Stimulated activated CD4-positive, alpha-beta T cell treated with anti-CD3 and anti-CD28 coated beads, Interleukin-15, amount 100 ng/mL, for 24 hours (primary cell): ENCODE results near the gene SLC48A1.

Source experiments
- DNase-seq: peaks from one replicate; pipeline ENCODE4 v3.0.0-alpha.2; 2020

Gene SLC48A1

DNA sequence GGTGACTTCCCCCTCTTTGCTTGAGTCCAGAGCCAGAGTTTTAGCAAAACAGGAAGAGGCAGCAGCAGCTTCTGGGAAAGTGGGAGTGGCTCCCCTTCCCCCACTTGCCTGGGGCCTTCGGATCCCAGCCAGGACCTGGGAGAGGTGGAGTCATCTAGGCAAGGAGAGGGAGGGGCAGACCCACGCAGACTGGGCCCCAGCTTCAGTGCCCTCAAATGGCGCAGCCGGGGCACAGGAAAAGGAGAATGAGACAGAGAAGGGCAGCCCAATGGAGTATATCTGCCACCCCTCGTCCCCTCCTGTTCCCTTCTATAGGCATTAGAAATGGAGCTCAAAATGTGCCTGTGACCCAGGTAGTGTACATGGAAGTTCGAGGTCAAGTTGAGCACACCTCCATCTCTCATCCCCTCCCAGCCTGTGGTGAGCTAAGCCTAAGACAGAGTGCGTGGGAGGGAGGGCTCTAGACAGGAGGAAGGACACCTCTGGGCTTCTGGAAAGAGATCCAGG is 56.0 kb downstream of the SLC48A1 start:
- no peak for DNase-seq

DNA sequence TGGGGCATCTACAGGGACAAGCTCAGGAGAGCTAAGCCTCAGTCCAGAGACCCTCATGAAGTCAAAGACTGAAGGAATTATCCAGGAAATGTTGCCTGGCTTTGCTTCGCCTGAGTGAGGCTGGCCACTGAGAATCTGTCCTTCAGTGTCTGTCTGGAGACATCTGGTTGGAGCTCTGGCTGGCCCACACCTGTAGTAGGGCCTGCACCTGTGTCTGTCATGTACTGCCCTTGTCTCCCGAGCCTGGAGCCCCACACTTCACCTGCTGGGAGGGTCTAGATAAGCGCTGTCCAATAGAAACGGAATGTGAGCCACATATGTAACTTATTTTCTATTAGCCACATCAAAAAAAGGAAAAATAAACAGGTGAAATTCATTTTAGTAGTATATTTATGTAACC is 56.5 kb downstream of the SLC48A1 start:
- no peak for DNase-seq
